NCI-H1930 (cell line): ENCODE results near the gene RBM44.

Experiments used
- DNase-seq, 2 experiments: peaks; one replicate each; lab custom pipeline; 2025; lab: John Stamatoyannopoulos, UW

Gene RBM44

DNA sequence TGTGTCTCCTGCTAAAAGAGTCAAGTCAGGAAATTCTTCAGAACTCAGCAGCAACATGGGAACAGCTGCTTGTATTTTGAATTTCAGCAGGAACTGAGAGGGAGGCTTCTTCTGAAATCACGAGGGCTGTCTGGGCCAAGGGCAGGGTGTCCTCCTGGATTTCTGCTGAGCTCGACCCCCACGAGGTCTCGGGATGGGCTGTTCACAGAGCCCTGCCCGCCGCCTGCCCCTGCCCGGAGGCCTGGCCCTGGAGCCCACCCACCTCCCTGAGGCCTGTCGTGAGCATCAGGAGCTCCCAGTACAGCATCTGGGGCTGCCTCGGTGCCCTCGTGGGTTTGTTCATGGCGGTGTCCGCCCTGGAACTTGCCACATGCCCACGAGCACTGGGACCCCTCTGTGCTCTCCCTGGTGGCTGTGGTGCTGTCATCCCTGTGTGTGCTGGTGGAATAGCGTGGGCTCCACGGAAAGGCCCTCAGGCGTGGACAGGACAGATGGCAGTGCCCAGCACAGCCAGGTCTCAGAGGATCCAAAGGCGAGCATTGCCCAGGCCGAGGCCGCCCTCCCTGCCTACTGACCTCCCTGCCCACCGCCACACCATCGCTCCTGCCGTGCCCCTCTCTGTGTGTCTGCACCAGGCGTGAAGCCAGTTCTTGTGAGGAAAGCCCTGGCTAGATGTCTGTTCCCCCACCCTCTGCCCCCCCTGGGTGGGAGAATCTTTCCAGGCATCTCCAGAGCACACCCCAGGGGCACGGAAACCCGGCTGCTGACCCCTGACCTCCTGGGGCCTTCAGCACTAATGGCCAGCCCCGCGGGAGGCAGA lies 86.7 kb downstream of the RBM44 start:
- DNase-seq, result no peak

DNA sequence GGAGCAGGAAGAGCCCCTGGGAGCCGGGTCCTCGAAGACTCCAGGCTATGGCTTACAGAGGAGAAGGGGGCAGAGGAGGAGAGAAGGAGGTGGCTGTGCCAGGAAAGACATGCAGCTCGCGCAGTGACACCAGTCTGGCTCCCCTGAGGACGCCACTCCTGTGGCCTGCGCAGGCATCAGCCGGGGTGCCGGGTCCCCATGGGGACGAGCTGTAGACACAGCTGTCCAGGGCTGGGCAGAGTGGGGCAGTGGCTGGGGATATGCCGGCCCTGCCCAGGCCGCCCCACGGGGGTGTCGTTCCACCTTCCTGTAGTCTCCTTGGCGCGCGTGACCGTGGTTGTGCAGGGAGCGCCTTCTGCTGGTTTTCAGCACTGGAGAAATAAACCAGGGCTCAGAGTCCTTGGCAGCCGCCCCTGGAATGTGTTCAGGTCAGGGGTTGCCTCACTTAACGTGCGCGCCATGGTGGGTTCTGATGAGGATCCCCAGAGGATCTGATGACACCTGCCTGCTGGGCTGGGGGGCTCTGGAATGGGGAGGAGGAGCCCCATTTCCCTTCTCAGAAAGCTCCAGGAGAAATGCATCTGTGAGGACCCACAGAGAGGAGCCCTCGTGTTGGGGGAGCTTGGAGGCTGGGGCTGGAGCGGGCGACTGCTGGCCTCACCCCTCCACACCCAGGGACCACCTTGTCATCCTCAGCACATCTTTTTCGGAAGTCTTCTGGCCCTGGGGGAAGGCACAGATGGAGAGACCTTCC lies 87.5 kb downstream of the RBM44 start:
- DNase-seq, result no peak

DNA sequence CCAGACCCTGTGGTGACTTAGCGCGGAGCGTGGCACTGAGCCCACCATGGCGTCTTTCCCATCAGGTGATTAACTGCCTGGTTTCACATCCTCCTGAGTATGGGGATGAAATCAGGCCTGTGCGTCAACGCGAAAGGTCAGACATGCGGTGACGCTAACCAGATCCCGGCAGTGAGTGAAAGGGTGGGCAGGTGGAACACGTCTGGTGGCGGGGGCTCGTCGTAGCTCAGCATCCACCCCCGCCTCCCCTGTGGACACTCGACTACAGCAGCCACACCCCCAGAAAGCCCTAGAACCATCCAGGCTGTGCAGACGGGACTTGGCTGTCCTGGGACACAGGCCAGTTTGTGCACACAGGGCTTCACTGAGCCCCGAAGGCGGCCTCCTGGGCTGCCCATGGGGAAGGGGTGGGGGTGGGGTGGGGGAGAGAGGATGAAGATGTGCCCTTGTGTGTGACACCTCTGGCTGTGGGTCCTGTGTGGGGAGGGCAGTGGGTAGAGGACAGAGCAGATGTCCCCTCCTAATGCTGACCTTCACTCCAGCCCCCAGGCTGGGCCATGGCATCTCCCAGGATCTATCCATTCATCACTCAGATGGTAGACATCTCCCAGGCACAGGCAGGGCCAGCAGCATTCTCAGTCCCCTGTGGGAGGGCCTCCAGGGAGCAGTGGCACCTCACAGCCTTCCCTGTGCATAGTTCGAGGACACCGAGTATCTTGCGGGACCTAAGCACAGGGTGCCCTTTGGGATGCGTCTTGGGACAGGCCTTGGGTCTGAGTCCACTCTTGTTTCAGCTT lies 88.3 kb downstream of the RBM44 start:
- no peak for DNase-seq

DNA sequence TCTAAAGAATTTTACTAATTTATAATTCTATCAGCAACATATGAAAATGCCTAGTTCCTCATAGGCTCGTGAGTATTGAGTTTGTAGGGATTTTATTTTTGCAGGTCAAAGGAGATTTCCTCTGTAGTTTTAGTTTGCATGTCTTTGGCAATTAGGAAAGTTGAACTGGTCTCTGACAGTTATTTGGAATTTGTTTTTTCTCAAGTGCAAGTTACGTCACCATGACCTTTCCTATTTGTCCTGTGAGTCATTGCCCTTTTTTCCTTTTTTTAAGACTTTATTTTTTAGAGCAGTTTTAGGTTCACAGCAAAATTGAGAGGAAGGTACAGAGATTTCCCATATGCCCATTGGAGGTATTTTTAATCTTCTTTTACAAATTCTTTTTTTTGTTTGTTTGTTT lies 89.8 kb downstream of the RBM44 start:
- DNase-seq, result no peak

DNA sequence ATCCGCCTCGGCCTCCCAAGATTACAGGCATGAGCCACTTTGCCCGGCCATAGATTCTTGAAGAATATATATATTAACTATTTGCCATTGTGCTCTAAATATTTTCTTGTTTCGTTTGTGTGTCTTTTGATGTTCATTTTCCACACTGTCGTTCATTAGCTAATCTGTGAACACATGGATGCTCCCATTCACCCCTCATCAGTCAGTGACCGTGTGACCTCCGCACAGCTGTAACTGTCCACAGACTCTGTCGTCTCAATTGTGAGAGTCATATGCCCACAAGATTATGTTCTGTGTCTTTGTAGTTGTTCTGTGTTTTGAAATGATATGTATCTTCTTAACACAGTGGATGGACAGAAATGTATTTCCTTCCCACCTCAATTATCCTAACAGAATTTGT lies 90.4 kb downstream of the RBM44 start:
- no peak for DNase-seq

DNA sequence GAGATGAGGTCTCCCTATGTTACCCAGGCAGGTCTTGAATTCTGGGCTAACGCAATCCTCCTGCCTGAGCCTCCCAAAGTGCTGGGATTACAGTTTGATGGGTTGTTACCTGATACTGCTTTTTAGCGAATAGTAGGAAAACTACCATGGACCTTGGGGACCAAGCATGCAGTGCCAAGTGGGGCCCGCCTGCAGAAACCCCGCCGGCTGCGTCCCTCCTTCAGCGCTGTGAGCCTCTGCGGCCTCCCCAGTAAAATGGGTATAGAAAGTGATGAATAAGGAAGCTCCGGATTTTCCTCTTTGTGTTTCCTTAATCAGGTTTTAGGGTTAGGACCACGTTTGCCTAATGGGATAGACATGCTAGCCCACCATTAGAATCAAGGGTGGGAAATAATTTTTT lies 91.2 kb downstream of the RBM44 start:
- no peak for DNase-seq
